Measurements from ENCODE around the gene DPCD. TPM values are rescaled to one million over a fixed set of nuclear protein-coding genes. Genes with fewer than 3 reads are reported as not detected.
A peak's percentile ranks its signal among the peaks of the same experiment; 100 is the strongest.

DPCD gene
- polyA plus RNA-seq, 4 donors, result 42.3 to 48.7 (median 45.0) TPM

- no peak for DNase-seq (ENCODE audit: low read depth in 4 of 4, low spot score in 2 of 4)
Measured at GRCh38 chr10:101653536-101653935, 65.4 kb downstream of the DPCD start.

GRCh38 chr10:101655570-101655969 is 67.4 kb downstream of the DPCD start:
- DNase-seq (ENCODE audit: low read depth in 4 of 4, low spot score in 2 of 4), result no peak

- no peak for DNase-seq (ENCODE audit: low read depth in 4 of 4, low spot score in 2 of 4)
Measured at GRCh38 chr10:101656890-101657289, 68.8 kb downstream of the DPCD start.

GRCh38 chr10:101658975-101659374 is 70.9 kb downstream of the DPCD start:
- peak in 1 of 4 donors; percentile 15 for DNase-seq (ENCODE audit: low read depth in 4 of 4, low spot score in 2 of 4)

Other genes starting within 250 kb of the DPCD start
- gene BTRC, start 234.2 kb upstream of the DPCD start, polyA plus RNA-seq (ENCODE audit: insufficient read length in 4 of 4), result 10 to 100 TPM; 17.1 to 29.8 (median 26.4) TPM
- gene POLL, start 64 bp upstream of the DPCD start, polyA plus RNA-seq (ENCODE audit: insufficient read length in 4 of 4), result 10 to 100 TPM; 27.8 to 45.7 (median 34.9) TPM
- gene FBXW4, start 106.8 kb downstream of the DPCD start, polyA plus RNA-seq (ENCODE audit: insufficient read length in 4 of 4), result 10 to 100 TPM; 51.1 to 61.6 (median 56.2) TPM
- gene FGF8, start 187.8 kb downstream of the DPCD start, polyA plus RNA-seq (ENCODE audit: insufficient read length in 4 of 4), result 10 to 100 TPM in 2 of 4 donors, 1 to 10 TPM in 2; 6.2 to 13.8 (median 9.8) TPM
- 10 to 100 TPM; 52.6 to 77.4 (median 61.7) TPM for gene NPM3, start 195.1 kb downstream of the DPCD start, polyA plus RNA-seq (ENCODE audit: insufficient read length in 4 of 4)
- gene OGA, start 230.1 kb downstream of the DPCD start, polyA plus RNA-seq (ENCODE audit: insufficient read length in 4 of 4), result 100 to 1,000 TPM; 114 to 274 (median 158) TPM

All from left renal cortex interstitium (tissue), 4 donors.